Duodenal mucosa (tissue), 2 donors: Measurements from ENCODE around the gene GTPBP1.

Experiments used
- H3K27ac ChIP-seq: one replicate; pipeline ENCODE4 v1.7.0; 2013; ENCODE audit warnings: low read depth, low read length
- H3K27me3 ChIP-seq, 2 donors: one replicate each; pipeline ENCODE4 v1.7.0; 2013; ENCODE audit warnings: low read length in 2 of 2, control low read depth in 1 of 2; ENCODE audit not compliant: insufficient read depth in 2 of 2, control insufficient read depth in 1 of 2
- H3K36me3 ChIP-seq, 2 donors: one replicate each; pipeline ENCODE4 v1.7.0; 2013; ENCODE audit warnings: low read length in 2 of 2, control low read depth in 1 of 2; ENCODE audit not compliant: insufficient read depth in 2 of 2, control insufficient read depth in 1 of 2
- H3K4me1 ChIP-seq, 2 donors: one replicate each; pipeline ENCODE4 v1.7.0; 2013; ENCODE audit warnings: low read length in 2 of 2, control low read depth in 1 of 2; ENCODE audit not compliant: insufficient read depth in 2 of 2, control insufficient read depth in 1 of 2
- H3K4me3 ChIP-seq, 2 donors: one replicate each; pipeline ENCODE4 v1.7.0; 2013; ENCODE audit warnings: low read length in 2 of 2, low read depth in 1 of 2
- H3K9ac ChIP-seq, 2 donors: one replicate each; pipeline ENCODE4 v1.7.0; 2013; ENCODE audit warnings: low read length in 2 of 2, low read depth in 1 of 2
- H3K9me3 ChIP-seq, 2 donors: one replicate each; pipeline ENCODE4 v1.7.0; 2013; ENCODE audit warnings: low read length in 2 of 2, control low read depth in 1 of 2; ENCODE audit not compliant: control insufficient read depth in 1 of 2

Gene GTPBP1

DNA sequence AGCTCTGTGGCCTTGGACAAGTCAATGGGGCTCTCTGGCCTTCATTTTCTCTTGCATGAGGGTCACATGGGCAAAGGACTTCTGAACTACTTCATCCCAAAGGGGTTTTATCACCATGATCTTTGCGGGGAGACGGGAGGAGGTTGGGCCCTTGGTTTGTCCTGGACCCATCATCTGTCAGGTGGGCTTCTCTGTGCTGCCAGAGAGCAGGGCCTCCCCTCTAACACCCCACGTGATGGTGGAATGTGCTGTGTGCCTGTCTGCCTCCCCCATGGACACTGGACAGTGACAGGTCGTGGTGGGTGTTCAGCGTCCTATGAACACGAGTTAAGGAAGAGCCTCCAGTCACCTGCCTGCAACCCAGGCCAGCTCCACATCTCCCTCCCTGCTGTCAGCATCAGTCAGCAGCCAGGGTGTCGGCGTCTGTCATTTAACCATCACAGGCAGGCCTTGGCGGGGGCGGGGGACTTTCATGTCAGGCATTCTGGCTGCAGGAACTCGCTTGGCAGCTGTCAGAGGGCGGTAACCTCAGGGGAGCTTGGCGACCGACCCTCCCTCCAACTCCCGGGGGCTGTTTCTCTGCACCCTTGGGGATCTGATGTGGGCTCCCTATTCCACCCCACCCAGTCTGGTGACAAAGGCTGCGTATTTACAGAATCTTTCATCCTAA lies 52.7 kb downstream of the GTPBP1 start:
- no peak overlapping the region for H3K4me3 ChIP-seq
- H3K27ac ChIP-seq, result no peak overlapping the region
- no peak overlapping the region for H3K9ac ChIP-seq
- peaks cover 23 to 24% of the 10 kb centered on the region in 2 donors for H3K4me1 ChIP-seq
- no peaks in the 10 kb centered on the region for H3K27me3 ChIP-seq
- H3K9me3 ChIP-seq, result no peaks in the 10 kb centered on the region
- peaks cover 0 to 3% of the 10 kb centered on the region in 2 donors for H3K36me3 ChIP-seq

DNA sequence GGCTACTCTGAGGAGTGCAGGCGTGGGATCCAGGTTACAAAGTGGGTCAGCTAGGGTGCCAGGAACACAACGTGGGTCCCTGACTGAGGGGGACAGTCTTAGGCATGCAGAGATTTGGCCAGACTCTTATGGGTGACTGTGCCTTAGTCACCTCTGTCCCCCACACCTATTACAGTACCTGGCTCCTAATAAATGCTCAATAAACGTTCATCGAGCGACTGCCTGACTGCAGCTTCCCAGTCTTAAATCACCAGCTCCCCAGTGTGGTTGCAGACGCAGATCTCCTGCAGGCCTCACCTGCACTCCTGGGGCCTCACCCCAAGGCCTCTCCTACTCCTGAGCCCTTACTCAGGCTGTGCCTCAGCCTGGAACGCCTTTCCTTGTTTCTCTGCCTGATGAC lies 53.3 kb downstream of the GTPBP1 start:
- Histone ChIP-seq H3K4me3 (no peak overlapping the region), H3K27ac (no peak overlapping the region), H3K9ac (no peak overlapping the region), H3K4me1 (peaks cover 17 to 18% of the 10 kb centered on the region in 2 donors), H3K36me3 (no peaks in the 10 kb centered on the region), H3K9me3 (no peaks in the 10 kb centered on the region), H3K27me3 (no peaks in the 10 kb centered on the region)

DNA sequence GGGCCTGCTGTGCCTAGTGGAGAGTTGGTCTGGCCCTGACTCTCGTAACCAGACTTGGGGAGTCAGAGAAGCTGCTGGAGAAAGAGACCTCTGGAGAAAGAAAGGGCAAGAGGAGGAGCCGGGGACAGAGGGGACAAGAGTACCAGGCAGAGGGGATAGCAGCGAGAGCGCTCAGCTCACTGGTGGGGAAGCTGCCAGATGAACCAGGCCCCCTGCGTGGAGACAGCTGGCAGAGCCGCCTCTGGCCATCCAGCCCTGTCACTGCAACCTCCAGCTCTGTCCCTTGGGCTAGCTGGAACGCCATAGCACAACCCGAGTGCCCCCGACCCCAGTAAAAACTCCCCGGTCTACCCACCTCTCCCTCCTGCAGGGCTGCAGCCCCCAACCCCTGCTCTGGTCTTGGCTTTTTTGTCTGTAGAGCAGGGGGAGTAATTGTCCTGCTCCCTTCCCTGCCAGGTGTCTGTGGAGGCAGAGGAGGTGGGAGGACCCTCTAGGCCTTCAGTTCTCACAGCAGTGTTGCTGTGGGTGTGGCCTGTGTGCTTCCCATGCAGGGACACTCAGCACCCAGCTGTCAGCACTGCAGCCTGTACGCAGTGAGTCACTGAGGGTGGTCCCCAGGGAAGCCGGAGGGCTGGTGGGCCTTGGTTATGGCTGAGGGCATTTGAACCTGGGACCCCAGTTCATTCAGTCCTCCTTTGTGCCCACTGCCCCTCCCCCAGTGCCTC lies 54.9 kb downstream of the GTPBP1 start:
- H3K9ac ChIP-seq, result no peak overlapping the region

DNA sequence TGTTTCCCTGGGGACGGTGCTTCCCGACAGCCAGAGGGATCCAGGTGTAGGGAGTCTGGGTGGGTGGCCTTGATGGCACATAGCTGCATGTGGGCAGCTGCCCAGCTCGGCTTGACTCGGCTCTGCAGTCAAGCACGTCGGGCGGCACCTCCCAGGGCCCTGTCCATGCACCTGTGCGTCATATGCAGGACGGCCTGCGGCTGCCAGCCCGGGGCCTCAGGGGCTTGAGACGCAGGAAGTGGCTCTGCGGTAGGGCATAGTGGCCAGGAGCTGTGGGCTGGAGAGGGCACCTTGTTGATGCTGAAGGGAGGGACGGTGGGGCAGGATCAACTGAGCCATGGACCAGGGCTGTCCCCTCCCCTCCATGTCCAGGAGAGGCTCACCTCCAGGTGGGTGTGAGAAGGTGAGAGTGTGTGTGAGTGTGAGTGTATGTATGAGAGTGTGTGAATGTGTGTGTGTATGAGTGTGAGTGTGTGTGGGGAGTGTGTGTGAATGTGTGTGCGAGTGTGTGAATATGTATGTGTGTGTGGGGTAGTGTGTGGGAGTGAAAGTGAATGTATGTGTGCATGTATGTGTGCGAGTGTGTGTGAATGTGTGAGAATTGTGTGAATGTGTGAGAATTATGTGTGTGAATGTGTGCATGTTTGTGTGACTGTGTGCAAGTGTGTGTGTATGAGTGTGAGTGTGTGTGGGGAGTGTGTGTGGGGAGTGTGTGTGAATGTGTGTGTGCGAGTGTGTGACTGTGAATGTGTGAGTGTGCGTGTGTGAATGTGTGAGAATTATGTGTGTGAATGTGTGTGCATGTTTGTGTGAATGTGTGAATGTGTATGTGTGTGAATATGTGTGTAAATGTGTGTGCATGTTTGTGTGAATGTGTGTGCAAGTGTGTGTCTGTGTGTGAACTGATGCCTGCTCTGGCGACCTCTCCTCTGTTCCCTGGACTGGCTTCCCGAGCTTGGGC lies 55.7 kb downstream of the GTPBP1 start:
- no peak overlapping the region for H3K27ac ChIP-seq

More for the DNA sequence above, 54.9 kb downstream of the GTPBP1 start:
- H3K27ac ChIP-seq, result no peak overlapping the region
- no peaks in the 10 kb centered on the region for H3K9me3 ChIP-seq
- H3K4me3 ChIP-seq, result no peak overlapping the region
- H3K27me3 ChIP-seq, result no peaks in the 10 kb centered on the region
- H3K36me3 ChIP-seq, result no peaks in the 10 kb centered on the region
- peaks cover 14% of the 10 kb centered on the region in 2 donors for H3K4me1 ChIP-seq

DNA sequence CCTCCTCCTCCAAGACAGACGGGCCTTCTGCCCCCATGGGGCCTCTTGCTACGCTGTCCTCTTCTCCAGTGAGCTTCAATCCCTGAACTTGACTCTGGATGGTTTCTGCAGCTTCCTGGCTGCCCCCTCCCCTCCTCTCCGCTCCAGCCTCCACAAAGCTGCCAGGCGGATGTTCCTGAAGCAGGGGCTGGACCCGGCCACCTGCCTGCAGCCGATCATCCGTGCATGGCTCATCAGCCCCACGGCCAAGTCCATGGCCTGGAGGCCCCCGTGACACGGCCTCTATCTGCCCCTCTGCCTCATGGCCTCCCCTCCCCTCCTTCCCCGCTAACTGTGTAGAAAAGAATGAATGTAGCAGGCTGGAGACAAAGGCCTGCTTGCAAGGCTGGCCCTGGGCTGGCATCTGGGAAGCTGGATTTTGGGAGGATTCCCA lies 56.8 kb downstream of the GTPBP1 start:
- Histone ChIP-seq H3K27me3 (no peaks in the 10 kb centered on the region), H3K27ac (no peak overlapping the region), H3K36me3 (no peaks in the 10 kb centered on the region), H3K9me3 (no peaks in the 10 kb centered on the region), H3K4me3 (no peak overlapping the region), H3K9ac (no peak overlapping the region), H3K4me1 (peaks cover 0 to 4% of the 10 kb centered on the region in 2 donors)

More for the DNA sequence above, 55.7 kb downstream of the GTPBP1 start:
- Histone ChIP-seq H3K9ac (no peak overlapping the region), H3K27me3 (no peaks in the 10 kb centered on the region), H3K4me3 (no peak overlapping the region), H3K36me3 (no peaks in the 10 kb centered on the region), H3K4me1 (peaks cover 11 to 14% of the 10 kb centered on the region in 2 donors), H3K9me3 (no peaks in the 10 kb centered on the region)

DNA sequence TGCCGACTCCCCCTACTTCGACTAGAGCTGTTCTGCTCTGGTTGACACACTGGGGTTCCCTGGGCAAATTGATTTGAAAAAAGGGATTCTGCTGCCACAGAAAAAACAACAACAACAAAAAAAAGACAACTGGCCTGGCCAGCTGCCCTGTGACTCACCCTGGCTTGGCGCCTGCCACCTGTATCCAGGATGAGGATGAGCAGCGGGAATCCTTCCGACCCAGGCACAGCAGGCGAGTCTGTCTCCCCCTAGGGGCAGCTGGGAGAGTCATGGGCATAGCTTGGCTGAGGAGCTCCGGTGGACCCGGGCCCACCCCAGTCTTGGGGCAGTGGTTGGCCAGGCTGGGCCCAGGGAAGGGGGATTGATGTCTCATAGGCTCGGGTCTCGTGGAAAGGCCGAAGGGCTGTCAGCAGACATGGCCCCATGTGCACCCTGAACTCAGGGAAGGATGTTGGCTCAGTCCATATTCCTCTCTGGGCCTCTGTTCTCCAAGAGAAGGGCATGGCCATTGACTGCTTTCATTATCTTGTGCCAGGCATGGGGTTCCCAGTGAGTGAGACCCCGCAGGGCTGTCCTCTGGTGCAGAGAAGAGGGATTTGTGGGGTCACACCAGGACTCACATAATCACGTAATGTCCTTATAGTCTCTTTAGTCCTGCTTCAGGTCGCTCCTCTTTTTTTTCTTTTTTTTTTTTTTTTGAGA lies 60.5 kb downstream of the GTPBP1 start:
- H3K9ac ChIP-seq, result no peak overlapping the region
- H3K9me3 ChIP-seq, result no peaks in the 10 kb centered on the region
- no peaks in the 10 kb centered on the region for H3K4me1 ChIP-seq
- H3K4me3 ChIP-seq, result no peak overlapping the region
- no peak overlapping the region for H3K27ac ChIP-seq
- H3K27me3 ChIP-seq, result no peaks in the 10 kb centered on the region
- no peaks in the 10 kb centered on the region for H3K36me3 ChIP-seq

DNA sequence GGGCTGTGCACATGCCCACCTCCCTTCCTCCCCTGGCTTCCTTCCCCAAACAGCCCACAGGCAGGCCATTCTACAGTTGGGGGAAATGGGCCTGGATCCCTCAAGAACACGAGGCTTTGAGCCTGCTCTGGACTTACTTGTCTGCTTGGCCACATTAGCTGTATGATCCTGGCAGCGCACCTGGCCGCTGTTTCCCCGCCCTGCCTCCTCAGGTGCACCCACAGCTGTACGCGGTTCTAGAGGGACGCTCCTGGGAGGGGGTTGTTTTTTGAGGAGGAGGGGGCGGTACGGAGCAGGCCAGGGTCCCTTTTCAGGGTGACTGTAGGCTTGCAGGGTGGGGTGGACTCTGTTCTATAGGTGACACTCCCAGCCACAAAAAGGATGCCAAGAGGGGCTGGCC lies 61.6 kb downstream of the GTPBP1 start:
- H3K9ac ChIP-seq, result no peak overlapping the region
- no peaks in the 10 kb centered on the region for H3K9me3 ChIP-seq
- no peak overlapping the region for H3K4me3 ChIP-seq
- no peak overlapping the region for H3K27ac ChIP-seq
- no peaks in the 10 kb centered on the region for H3K27me3 ChIP-seq
- no peaks in the 10 kb centered on the region for H3K4me1 ChIP-seq
- no peaks in the 10 kb centered on the region for H3K36me3 ChIP-seq

DNA sequence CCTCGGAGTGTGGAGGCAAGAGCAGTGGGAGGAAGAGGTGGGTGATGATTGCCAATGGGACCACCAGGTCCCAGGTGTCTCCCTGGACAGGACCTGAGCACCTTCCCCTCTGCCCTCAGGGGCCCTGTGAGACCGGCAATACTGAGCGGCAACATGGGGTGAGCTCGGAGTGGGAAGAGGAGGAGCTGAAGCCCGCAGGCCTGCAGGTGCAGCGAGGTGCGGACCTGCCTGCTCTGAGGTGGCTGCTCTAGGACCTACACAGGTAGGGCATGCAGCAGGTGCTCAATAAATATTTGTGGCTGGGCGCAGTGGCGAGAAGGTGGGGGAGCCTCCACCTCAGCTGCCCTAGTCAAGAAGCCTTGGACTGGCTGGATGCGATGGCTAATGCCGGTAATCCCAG lies 62.3 kb downstream of the GTPBP1 start:
- H3K36me3 ChIP-seq, result no peaks in the 10 kb centered on the region
- H3K27ac ChIP-seq, result no peak overlapping the region
- no peaks in the 10 kb centered on the region for H3K27me3 ChIP-seq
- no peaks in the 10 kb centered on the region for H3K4me1 ChIP-seq
- no peaks in the 10 kb centered on the region for H3K9me3 ChIP-seq
- no peak overlapping the region for H3K9ac ChIP-seq
- H3K4me3 ChIP-seq, result no peak overlapping the region

DNA sequence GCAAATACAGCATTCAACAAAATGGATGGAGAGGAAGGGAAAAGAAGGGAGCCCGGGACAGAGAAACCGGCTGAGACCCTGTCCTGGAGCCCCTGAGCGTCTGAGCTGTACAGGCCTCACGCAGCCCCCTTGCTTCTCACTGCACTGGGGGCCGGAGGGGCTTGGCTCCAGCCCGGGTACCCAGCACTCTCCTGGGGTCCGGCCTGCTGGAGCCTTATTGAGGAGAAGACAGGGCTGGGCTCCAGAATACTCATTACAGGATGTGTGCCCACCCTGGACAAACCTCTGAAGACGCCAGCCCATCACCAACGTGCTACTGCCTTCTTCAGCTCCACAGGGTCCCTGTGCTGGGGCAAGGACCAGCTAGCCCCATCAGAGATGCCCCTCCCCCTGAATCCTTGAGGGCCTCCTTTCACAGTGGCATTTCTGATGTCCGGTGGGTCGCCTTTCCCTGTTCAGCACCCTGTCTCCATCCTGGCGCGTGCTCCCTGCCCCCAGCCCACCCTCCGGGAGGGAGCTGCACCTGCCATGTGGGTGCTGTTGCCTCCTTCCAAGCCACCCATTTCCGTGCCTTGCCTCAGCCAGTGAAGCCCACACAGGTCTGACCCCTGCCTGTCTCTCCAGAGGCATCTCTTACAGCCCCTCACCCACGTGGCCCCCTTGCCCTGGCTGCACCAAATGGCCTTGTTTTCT lies 64.7 kb downstream of the GTPBP1 start:
- Histone ChIP-seq H3K36me3 (no peaks in the 10 kb centered on the region), H3K27me3 (no peaks in the 10 kb centered on the region), H3K4me1 (no peaks in the 10 kb centered on the region), H3K27ac (no peak overlapping the region), H3K9me3 (no peaks in the 10 kb centered on the region), H3K4me3 (no peak overlapping the region), H3K9ac (no peak overlapping the region)
